BLaER1 (cell line): ENCODE measurements around the gene GAL3ST1.
"Not testable (repeated sequence)": the region's sequence is repeated elsewhere in the genome, so short reads cannot be mapped to it uniquely, and the experiment has no call there.

ENCODE experiments used
- H3K27ac ChIP-seq: shearing (Covaris generic); formaldehyde crosslinking; 2 replicates; pipeline ENCODE4 v1.8.1; 2022
- H3K27me3 ChIP-seq: shearing (Covaris generic); formaldehyde crosslinking; 2 replicates; pipeline ENCODE4 v1.8.1; 2022
- H3K36me3 ChIP-seq: shearing (Covaris generic); formaldehyde crosslinking; 2 replicates; pipeline ENCODE4 v1.8.1; 2022
- H3K4me1 ChIP-seq: shearing (Covaris generic); formaldehyde crosslinking; 2 replicates; pipeline ENCODE4 v1.8.1; 2022
- H3K4me2 ChIP-seq: shearing (Covaris generic); formaldehyde crosslinking; 2 replicates; pipeline ENCODE4 v1.8.1; 2022
- H3K4me3 ChIP-seq: shearing (Covaris generic); formaldehyde crosslinking; 2 replicates; pipeline ENCODE4 v1.8.1; 2022
- H3K9ac ChIP-seq: shearing (Covaris generic); formaldehyde crosslinking; 2 replicates; pipeline ENCODE4 v1.8.1; 2022
- H3K9me3 ChIP-seq: shearing (Covaris generic); formaldehyde crosslinking; 2 replicates; pipeline ENCODE4 v1.8.1; 2022
- H4K20me1 ChIP-seq: shearing (Covaris generic); formaldehyde crosslinking; 2 replicates; pipeline ENCODE4 v1.8.1; 2022
- Cebpa-rat ChIP-seq: shearing (Covaris generic); IDR thresholded peaks from 2 replicates; pipeline ENCODE4 v1.8.1; 2022

Gene GAL3ST1

DNA sequence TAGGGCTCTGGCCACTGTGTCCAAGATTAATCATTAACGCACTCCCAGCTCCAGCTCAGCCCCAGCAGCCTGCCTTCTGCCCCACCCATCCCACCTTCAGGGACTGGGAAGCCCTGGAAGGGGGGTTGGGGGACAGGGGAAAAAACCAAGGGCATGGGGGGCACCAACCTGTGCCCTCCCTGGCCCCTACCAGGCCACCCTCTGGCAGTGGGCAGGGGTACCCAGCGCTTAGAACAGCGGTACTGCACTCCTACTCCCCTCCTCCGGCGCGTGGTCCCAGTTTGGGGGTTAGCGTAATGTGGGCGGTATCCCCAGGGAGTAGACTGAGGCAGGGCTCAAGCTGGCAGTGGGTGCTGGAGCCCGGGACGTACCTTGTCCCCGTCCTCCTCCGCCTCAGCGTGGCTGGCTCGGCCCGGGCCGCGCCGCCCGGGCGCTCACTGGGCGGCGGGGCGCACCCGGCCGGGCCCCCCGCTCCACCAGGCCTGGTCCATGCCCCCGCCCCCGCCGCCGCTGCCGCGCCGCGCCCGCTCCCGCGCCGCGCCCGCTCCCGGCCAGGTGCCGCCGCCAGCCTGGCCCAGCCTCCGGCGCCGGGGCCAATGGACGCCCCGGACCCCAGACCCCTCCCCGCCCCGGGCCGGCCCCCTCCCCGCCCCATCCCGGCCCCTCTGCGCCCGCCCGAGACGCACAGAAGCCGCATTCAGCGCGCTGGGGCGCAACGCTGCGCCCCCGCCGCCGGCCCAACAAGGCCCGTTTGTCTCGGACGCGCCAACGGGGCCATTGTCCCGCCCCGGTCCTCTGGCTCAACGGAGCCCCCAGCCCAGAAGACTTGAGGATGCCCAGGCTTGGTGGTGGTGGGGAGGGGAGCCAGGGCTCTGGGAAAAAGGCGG lies at the start of gene GAL3ST1:
TSS of gene GAL3ST1 (minus strand) at position 571 of the 887 bp plus-strand sequence. CDS start 17,273 bp downstream, outside the sequence.
- Histone ChIP-seq H3K4me2 (no peak within 1 kb of the TSS), H3K9me3 (no peaks in the 10 kb centered on the region), H3K36me3 (peaks cover 46% of the 10 kb centered on the region), H4K20me1 (peaks cover 62% of the 10 kb centered on the region), H3K4me3 (no peak within 1 kb of the TSS), H3K9ac (no peak within 1 kb of the TSS), H3K27ac (no peak within 1 kb of the TSS), H3K27me3 (peaks cover 10% of the 10 kb centered on the region; the same call in 1 of the 2 replicates), H3K4me1 (no peaks in the 10 kb centered on the region)
- TF ChIP-seq Cebpa-rat = no peak

GRCh38 chr22:30619909-30620308 lies 45.4 kb upstream of the GAL3ST1 start:
- not testable (repeated sequence) for H3K27me3 ChIP-seq, H3K36me3 ChIP-seq, H4K20me1 ChIP-seq, H3K4me3 ChIP-seq, H3K27ac ChIP-seq, H3K4me1 ChIP-seq, H3K9me3 ChIP-seq, H3K4me2 ChIP-seq, H3K9ac ChIP-seq

GRCh38 chr22:30617819-30618218 lies 43.4 kb upstream of the GAL3ST1 start:
- no peak overlapping the region for H3K4me3 ChIP-seq
- H3K27ac ChIP-seq = no peak overlapping the region
- H3K36me3 ChIP-seq = no peaks in the 10 kb centered on the region
- TF ChIP-seq Cebpa-rat = no peak
- no peaks in the 10 kb centered on the region for H3K4me1 ChIP-seq
- H3K9me3 ChIP-seq = no peaks in the 10 kb centered on the region
- no peak overlapping the region for H3K9ac ChIP-seq
- no peak overlapping the region for H3K4me2 ChIP-seq
- H3K27me3 ChIP-seq = no peaks in the 10 kb centered on the region
- no peaks in the 10 kb centered on the region for H4K20me1 ChIP-seq

- no peaks in the 10 kb centered on the region for H4K20me1 ChIP-seq
- no peak overlapping the region for H3K4me2 ChIP-seq
- peaks cover 1% of the 10 kb centered on the region for H3K4me1 ChIP-seq
- H3K9me3 ChIP-seq = no peaks in the 10 kb centered on the region
- no peak overlapping the region for H3K27ac ChIP-seq
- H3K9ac ChIP-seq = no peak overlapping the region
- H3K36me3 ChIP-seq = no peaks in the 10 kb centered on the region
- H3K4me3 ChIP-seq = no peak overlapping the region
- no peak for TF ChIP-seq Cebpa-rat
- no peaks in the 10 kb centered on the region for H3K27me3 ChIP-seq
Measured at GRCh38 chr22:30615543-30615954, 41.1 kb upstream of the GAL3ST1 start.

- Histone ChIP-seq H3K27ac (no peak overlapping the region), H3K9ac (no peak overlapping the region), H3K27me3 (no peaks in the 10 kb centered on the region), H3K9me3 (no peaks in the 10 kb centered on the region), H3K36me3 (no peaks in the 10 kb centered on the region), H3K4me2 (no peak overlapping the region), H3K4me3 (no peak overlapping the region), H4K20me1 (no peaks in the 10 kb centered on the region), H3K4me1 (peaks cover 8% of the 10 kb centered on the region)
- TF ChIP-seq Cebpa-rat = no peak
Measured at GRCh38 chr22:30614879-30615278, 40.4 kb upstream of the GAL3ST1 start.

DNA sequence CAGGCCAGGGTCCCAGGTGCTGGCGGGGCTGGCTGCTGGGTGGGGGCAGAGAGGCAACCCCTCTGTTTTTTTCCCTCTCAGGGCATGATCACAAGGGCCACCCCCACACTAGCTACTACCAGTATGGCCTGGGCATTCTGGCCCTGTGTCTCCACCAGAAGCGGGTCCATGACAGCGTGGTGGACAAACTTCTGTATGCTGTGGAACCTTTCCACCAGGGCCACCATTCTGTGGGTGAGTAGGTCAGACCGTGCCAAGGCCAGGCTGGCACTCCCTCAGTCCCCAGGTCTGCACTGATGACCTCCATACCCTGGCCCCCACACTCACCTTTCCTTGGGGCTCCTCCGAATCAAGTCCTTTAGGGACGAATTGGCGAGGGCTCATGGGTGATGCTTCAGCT lies 39.8 kb upstream of the GAL3ST1 start:
- H3K9ac ChIP-seq = no peak overlapping the region
- no peak overlapping the region for H3K4me3 ChIP-seq
- H3K4me2 ChIP-seq = no peak overlapping the region
- no peaks in the 10 kb centered on the region for H3K36me3 ChIP-seq
- H3K27me3 ChIP-seq = no peaks in the 10 kb centered on the region
- peaks cover 14% of the 10 kb centered on the region for H3K4me1 ChIP-seq
- no peaks in the 10 kb centered on the region for H3K9me3 ChIP-seq
- no peaks in the 10 kb centered on the region for H4K20me1 ChIP-seq
- no peak for TF ChIP-seq Cebpa-rat
- no peak overlapping the region for H3K27ac ChIP-seq

- H3K9me3 ChIP-seq = no peaks in the 10 kb centered on the region
- peaks cover 29% of the 10 kb centered on the region for H3K4me1 ChIP-seq
- H3K4me3 ChIP-seq = no peak overlapping the region
- H4K20me1 ChIP-seq = no peaks in the 10 kb centered on the region
- no peaks in the 10 kb centered on the region for H3K27me3 ChIP-seq
- no peaks in the 10 kb centered on the region for H3K36me3 ChIP-seq
- no peak overlapping the region for H3K4me2 ChIP-seq
- H3K27ac ChIP-seq = no peak overlapping the region
- no peak overlapping the region for H3K9ac ChIP-seq
- TF ChIP-seq Cebpa-rat = no peak
Measured at GRCh38 chr22:30612789-30613188, 38.3 kb upstream of the GAL3ST1 start.

DNA sequence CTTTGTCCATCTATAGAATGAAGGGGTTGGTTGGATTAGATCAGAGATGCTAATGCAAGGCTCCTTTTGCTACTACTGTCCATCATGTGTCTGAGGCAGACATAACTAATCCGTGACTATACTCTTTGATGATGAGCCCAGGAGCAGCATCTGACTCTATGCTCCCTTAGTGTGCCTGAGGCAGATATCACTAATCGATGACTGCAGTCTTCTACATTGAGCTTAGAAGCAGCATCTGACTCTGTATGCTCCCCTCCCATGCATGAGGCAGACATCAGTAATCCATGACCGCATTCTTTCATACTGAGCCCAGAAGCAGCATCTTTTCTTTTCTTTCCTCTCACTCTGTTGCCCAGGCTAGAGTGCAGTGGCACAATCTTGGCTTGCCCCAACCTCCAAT lies 36.7 kb upstream of the GAL3ST1 start:
- Histone ChIP-seq H3K9ac (no peak overlapping the region), H3K4me1 (peaks cover 44% of the 10 kb centered on the region), H3K36me3 (no peaks in the 10 kb centered on the region), H3K4me2 (no peak overlapping the region), H3K9me3 (no peaks in the 10 kb centered on the region), H3K4me3 (no peak overlapping the region), H3K27ac (no peak overlapping the region), H3K27me3 (no peaks in the 10 kb centered on the region), H4K20me1 (no peaks in the 10 kb centered on the region)
- TF ChIP-seq Cebpa-rat = no peak

GRCh38 chr22:30610299-30610698 lies 35.8 kb upstream of the GAL3ST1 start:
- H3K4me2 ChIP-seq = peak overlapping the region; percentile 95
- no peak overlapping the region for H3K9ac ChIP-seq
- H3K36me3 ChIP-seq = no peaks in the 10 kb centered on the region

More at GRCh38 chr22:30610299-30610698, 35.8 kb upstream of the GAL3ST1 start:
- Histone ChIP-seq H3K4me3 (no peak overlapping the region), H3K27me3 (no peaks in the 10 kb centered on the region), H3K9me3 (no peaks in the 10 kb centered on the region), H3K4me1 (peaks cover 52% of the 10 kb centered on the region), H3K27ac (no peak overlapping the region), H4K20me1 (no peaks in the 10 kb centered on the region)
- no peak for TF ChIP-seq Cebpa-rat
